Cardiac fibroblast (primary cell): ENCODE data around the gene EXOC6B.

ENCODE experiments used
- DNase-seq, 2 donors: peaks; one replicate each; pipeline versions ENCODE4 v3.0.0 to v3.0.0-alpha.2; 2010; ENCODE audit warnings: low read depth in 2 of 2
- H3K4me3 ChIP-seq, 2 donors: replicated peaks in 1 of 2; 1 replicate in 1 of 2; 2 replicates in 1 of 2; pipeline ENCODE4 v1.5.1; 2011; ENCODE audit warnings: low read depth in 2 of 2, low read length in 2 of 2, mild to moderate bottlenecking in 2 of 2, moderate library complexity in 1 of 2
- CTCF ChIP-seq: IDR thresholded peaks from one replicate; pipeline ENCODE4 v1.5.1; 2011; ENCODE audit warnings: low read depth, mild to moderate bottlenecking, low read length, inconsistent platforms

The EXOC6B gene

DNA sequence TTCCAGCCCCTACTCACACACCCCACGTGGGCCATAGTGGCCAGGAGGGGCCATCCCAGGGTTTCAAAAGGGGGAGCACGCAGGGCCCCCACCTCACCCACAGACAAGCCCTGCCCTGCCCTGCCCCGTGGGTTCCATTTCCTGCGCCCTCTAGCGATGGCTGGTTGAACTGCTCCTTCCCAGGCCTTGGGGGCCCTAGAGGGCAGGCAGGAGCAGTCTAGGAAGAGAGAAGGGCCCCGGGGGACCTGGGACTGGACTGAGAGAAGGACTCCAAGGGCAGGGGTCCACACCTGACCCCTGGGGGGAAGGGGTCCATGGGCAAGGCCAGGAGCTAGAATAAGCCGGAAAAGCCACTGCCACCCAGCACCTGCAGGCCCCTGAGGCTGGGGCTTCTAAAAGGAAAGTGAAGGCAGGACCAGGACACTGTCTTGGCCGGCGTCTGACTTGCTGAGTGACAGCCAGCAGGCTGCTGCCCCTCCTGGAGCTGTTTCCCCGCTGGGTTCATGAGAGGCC is 688.3 kb downstream of the EXOC6B start:
- TF ChIP-seq CTCF = peak; percentile 96
- DNase-seq = peak in 1 of 2 donors; percentile 48

GRCh38 chr2:72136933-72137497 is 688.8 kb downstream of the EXOC6B start:
- H3K4me3 ChIP-seq = no peak overlapping the region
- no peak for TF ChIP-seq CTCF
- DNase-seq = no peak

More for the DNA sequence above, 688.3 kb downstream of the EXOC6B start:
- no peak overlapping the region for H3K4me3 ChIP-seq

GRCh38 chr2:72136331-72136730 is 689.5 kb downstream of the EXOC6B start:
- no peak overlapping the region for H3K4me3 ChIP-seq
- no peak for TF ChIP-seq CTCF
- no peak for DNase-seq

DNA sequence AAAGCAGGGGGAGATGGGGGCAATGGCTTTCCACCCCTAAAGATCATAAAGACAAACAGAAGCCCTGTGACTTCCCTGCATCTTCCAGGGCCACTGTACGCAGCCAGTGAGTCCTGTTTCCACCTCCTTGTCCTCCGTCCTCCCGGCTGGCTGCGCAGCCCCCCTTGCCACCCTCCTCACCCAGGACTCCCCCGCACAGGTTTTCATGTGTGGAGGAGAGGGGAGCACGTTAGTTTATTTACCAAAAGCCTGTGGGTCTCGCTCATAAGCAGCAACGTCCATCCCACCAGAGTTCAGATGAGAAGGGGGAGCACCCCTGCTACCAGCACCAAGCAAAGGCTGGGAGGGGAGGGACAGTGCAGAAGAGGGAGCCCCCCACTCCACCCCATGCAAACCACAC is 689.9 kb downstream of the EXOC6B start:
- no peak overlapping the region for H3K4me3 ChIP-seq
- DNase-seq = no peak
- no peak for TF ChIP-seq CTCF

DNA sequence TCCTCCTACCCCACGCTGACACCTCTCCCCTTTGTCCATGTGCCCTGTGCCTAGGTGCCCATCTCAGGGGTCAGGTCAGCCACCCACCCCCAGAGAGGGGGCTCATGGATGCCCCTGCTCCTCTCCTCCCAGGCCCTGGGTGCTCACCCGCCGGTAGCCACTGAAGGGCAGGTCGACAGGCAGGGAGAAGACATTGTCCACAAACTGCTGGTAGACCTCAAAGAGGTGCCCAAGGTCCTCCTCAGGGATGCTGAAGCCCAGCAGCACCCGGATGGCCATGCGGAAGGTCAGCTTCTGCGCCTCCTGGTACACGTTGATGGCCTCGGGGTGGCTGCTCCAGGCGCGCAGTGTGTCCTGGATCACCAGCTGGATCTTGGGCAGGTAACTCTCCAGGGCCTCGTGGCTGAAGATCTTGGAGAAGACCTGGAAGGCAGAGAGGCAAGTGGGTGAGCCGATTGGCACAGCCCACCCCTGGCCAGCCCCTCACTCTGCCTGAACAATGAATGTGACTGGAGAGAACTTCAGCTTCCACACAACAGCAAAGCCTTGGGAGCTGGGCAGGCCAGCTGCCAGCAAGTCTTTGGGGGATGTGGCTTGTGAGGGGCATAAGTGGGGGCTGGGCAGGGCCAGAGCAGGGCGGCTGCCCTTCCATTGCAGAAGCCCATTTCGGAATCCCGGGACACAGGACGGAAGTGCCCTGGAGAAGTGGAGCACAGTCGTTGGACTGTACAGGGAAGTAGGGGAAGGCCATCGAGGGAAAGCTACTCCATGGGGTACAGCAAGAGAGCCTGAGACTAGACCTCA is 690.6 kb downstream of the EXOC6B start:
- no peak for TF ChIP-seq CTCF
- no peak overlapping the region for H3K4me3 ChIP-seq
- DNase-seq = no peak

DNA sequence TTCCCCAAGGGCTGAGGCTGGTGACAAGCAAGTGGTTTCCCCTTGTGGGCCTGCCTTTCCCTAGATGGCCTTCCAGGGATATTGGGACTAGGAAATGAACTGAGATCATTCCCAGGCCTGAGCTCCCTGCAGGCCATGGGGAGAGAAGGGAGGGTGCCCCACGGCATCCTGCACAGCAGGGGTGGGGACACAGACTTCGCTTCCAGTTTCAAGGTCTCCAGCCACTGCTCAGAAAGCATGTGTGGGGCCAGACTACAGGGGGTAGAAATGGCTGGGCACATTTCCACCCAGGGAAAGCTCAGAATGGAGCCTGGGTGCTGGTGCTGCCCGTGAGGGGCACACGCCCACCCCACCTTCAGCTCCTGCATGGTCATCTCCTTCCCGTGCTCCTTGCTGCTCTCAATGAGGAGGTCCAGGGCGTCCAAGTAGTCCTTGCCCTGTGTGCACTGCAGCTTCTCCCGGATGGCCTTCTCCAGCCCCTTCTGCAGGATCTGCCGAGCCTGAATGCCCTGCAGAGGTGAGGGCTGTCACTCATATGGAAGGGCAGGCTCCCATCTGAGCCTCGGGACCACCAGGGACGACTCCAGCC is 691.3 kb downstream of the EXOC6B start:
- no peak for DNase-seq
- TF ChIP-seq CTCF = no peak
- H3K4me3 ChIP-seq = no peak overlapping the region
